ENCODE data around the gene KIF3A. TPM values are rescaled to one million over a fixed set of nuclear protein-coding genes. Genes with fewer than 3 reads are reported as not detected.

Gene KIF3A
- total and polyA plus RNA-seq, 11 donors = 5.8 to 19.3 (median 10.1) TPM

- Histone ChIP-seq H3K9me3 (no peaks in the 10 kb centered on the region), H3K27ac (no peak within 1 kb of the TSS), H3K36me3 (no peaks in the 10 kb centered on the region), H3K27me3 (peaks cover 12 to 35% (median 21%) of the 10 kb centered on the region in 9 donors), H3K4me3 (no peak within 1 kb of the TSS), H3K4me1 (peaks cover 0 to 13% (median 7%) of the 10 kb centered on the region in 12 donors)
- no peak for DNase-seq
- no peak for ATAC-seq
- intact Hi-C loops (cut with DNase I) = no loop called here
- 96 to 98% (median 97%) methylated on average over 11 to 12 of the region's 12 CpGs for WGBS, 4 donors
- TF ChIP-seq POLR2A (IDR thresholded peaks at IDR 0.05) = no peak
- no peak for TF ChIP-seq CTCF (IDR thresholded peaks at IDR 0.05)
These were observed 79.5 kb downstream of the KIF3A start, which contains the start of gene IL13 for GRCh38 chr5:132657676-132658380. IL13 (plus strand) TSS chr5:132658173; CDS start chr5:132658187, 14 bp downstream.

GRCh38 chr5:132656774-132657355 lies 80.5 kb downstream of the KIF3A start:
- no peak for ATAC-seq
- DNase-seq = no peak
- Histone ChIP-seq H3K27ac (no peak overlapping the region), H3K4me3 (peak overlapping the region in 4 of 12 donors; percentile 14 to 53 (median 45)), H3K36me3 (no peaks in the 10 kb centered on the region), H3K4me1 (peaks cover 0 to 13% (median 7%) of the 10 kb centered on the region in 12 donors), H3K9me3 (no peaks in the 10 kb centered on the region), H3K27me3 (peaks cover 12 to 35% (median 21%) of the 10 kb centered on the region in 9 donors)
- TF ChIP-seq POLR2A (IDR thresholded peaks at IDR 0.05) = no peak
- no peak for TF ChIP-seq CTCF (IDR thresholded peaks at IDR 0.05)
- intact Hi-C loops (cut with DNase I) = no loop called here
- WGBS, 4 donors = 65 to 73% (median 68%) methylated on average over 12 of the region's 12 CpGs

- DNase-seq (no peak), ATAC-seq (peak in 2 of 4 donors; percentile 13 to 40)
- no peak for TF ChIP-seq CTCF (IDR thresholded peaks at IDR 0.05)
- TF ChIP-seq POLR2A (IDR thresholded peaks at IDR 0.05) = no peak
- H3K4me1 ChIP-seq = peaks cover 0 to 13% (median 7%) of the 10 kb centered on the region in 12 donors
- H3K36me3 ChIP-seq = no peaks in the 10 kb centered on the region
- 3 to 7% (median 4%) methylated on average over 21 to 92 of the region's 92 CpGs for WGBS, 4 donors
- peaks cover 12 to 35% (median 21%) of the 10 kb centered on the region in 9 donors for H3K27me3 ChIP-seq
- intact Hi-C loops (cut with DNase I) = no loop called here
- H3K9me3 ChIP-seq = no peaks in the 10 kb centered on the region
- H3K4me3 ChIP-seq = peak overlapping the region in 11 of 12 donors; percentile 14 to 53 (median 46)
- no peak overlapping the region for H3K27ac ChIP-seq
These were observed 81.2 kb downstream of the KIF3A start for GRCh38 chr5:132655821-132656773.

All from heart left ventricle (tissue), 16 donors.